ENCODE results near the gene GRK4.
"Not testable (repeated sequence)": the region's sequence is repeated elsewhere in the genome, so short reads cannot be mapped to it uniquely, and the experiment has no call there.

GRK4 gene

GRCh38 chr4:2940267-2941137 lies 22.9 kb upstream of the GRK4 start:
- Histone ChIP-seq H3K27ac (ENCODE audit: low read depth, low read length) (no peak overlapping the region), H3K9ac (ENCODE audit: low read length) (no peak overlapping the region), H3K36me3 (ENCODE audit: control insufficient read depth, insufficient read depth, low read length) (peaks cover 39% of the 10 kb centered on the region), H3K4me3 (ENCODE audit: low read length) (no peak overlapping the region), H3K27me3 (ENCODE audit: control insufficient read depth, insufficient read depth, low read length) (no peaks in the 10 kb centered on the region), H3K4me1 (ENCODE audit: control insufficient read depth, insufficient read depth, low read length) (peaks cover 2% of the 10 kb centered on the region)

- Histone ChIP-seq H3K4me3 (ENCODE audit: low read length) (no peak overlapping the region), H3K27ac (ENCODE audit: low read depth, low read length) (no peak overlapping the region), H3K9ac (ENCODE audit: low read length) (no peak overlapping the region), H3K36me3 (ENCODE audit: control insufficient read depth, insufficient read depth, low read length) (peaks cover 44% of the 10 kb centered on the region), H3K27me3 (ENCODE audit: control insufficient read depth, insufficient read depth, low read length) (no peaks in the 10 kb centered on the region), H3K4me1 (ENCODE audit: control insufficient read depth, insufficient read depth, low read length) (no peaks in the 10 kb centered on the region)
Measured at GRCh38 chr4:2941138-2942036, 22.0 kb upstream of the GRK4 start.

DNA sequence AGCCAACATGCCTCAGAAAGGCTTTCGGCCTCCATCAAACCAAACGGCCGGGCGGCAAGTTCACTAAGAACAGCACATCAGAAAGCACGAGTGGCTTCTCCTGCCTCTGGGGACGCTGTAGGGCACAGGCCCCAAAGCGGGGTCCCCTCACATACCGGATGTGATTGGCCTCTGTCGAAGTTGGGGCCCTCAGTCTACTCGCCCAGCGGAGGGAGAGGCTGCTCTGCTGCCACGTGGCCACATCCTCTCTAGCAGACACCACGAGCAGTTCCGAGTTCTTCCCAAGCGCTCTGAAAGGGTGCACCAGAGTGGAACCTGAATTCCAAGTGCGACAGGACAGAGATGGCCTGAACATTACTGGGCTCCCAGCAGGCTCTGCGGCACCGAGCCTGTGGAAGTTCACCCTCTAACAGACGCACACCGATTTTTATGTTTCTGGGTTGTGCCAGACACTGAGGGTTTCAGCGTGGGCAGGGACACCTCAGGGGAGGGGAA lies 21.3 kb upstream of the GRK4 start:
- Histone ChIP-seq H3K27me3 (ENCODE audit: control insufficient read depth, insufficient read depth, low read length) (no peaks in the 10 kb centered on the region), H3K36me3 (ENCODE audit: control insufficient read depth, insufficient read depth, low read length) (peaks cover 48% of the 10 kb centered on the region), H3K4me1 (ENCODE audit: control insufficient read depth, insufficient read depth, low read length) (no peaks in the 10 kb centered on the region), H3K9ac (ENCODE audit: low read length) (no peak overlapping the region), H3K27ac (ENCODE audit: low read depth, low read length) (no peak overlapping the region), H3K4me3 (ENCODE audit: low read length) (no peak overlapping the region)

DNA sequence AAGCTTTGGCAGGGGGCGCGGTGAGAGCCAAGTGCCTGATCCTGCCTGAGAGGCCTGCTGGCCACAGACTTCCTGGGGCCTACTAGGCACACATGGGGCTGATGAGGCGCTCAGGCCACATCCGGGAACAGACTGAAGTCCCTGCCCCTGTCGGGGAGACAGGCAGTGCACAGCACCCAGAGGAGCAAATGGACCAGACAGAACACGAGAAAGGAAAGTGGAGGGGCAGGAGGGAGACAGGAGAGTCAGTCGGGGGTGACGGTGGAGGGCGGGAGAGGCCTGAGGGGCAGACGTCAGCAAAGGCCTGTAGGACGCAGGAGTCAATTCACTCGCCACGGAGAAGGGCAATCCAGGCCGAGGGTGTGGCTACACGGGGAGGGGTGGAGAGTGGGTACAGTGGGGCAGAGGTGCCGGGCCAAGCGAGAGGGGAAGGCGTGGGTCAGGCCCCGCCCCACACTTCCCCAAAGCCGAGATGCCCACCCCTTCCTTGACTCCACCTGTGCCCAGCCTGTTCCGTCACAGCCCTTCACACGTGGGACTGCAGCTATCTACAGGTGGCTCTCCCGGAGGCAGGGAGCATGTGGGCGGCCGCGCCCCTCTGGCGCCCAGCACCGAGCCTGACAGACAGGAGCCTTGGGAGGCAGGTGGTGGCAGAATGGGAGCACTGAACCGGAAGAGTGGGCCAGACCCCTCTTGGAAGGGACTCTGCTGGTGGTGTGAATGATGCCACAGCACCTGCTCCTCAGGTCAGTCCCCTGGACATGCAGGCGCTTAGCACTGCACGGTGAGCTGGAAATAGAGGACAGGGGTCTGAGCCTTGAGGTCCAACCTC lies 20.6 kb upstream of the GRK4 start:
- H3K27ac ChIP-seq (ENCODE audit: low read depth, low read length): no peak overlapping the region
- no peak overlapping the region for H3K4me3 ChIP-seq (ENCODE audit: low read length)
- H3K36me3 ChIP-seq (ENCODE audit: control insufficient read depth, insufficient read depth, low read length): peaks cover 52% of the 10 kb centered on the region

GRCh38 chr4:2943364-2944090 lies 19.8 kb upstream of the GRK4 start:
- Histone ChIP-seq H3K27me3 (ENCODE audit: control insufficient read depth, insufficient read depth, low read length) (no peaks in the 10 kb centered on the region), H3K9ac (ENCODE audit: low read length) (no peak overlapping the region), H3K4me3 (ENCODE audit: low read length) (no peak overlapping the region), H3K4me1 (ENCODE audit: control insufficient read depth, insufficient read depth, low read length) (no peaks in the 10 kb centered on the region), H3K27ac (ENCODE audit: low read depth, low read length) (no peak overlapping the region), H3K36me3 (ENCODE audit: control insufficient read depth, insufficient read depth, low read length) (peaks cover 56% of the 10 kb centered on the region)

More for the DNA sequence above, 20.6 kb upstream of the GRK4 start:
- no peaks in the 10 kb centered on the region for H3K27me3 ChIP-seq (ENCODE audit: control insufficient read depth, insufficient read depth, low read length)
- H3K9ac ChIP-seq (ENCODE audit: low read length): no peak overlapping the region
- H3K4me1 ChIP-seq (ENCODE audit: control insufficient read depth, insufficient read depth, low read length): no peaks in the 10 kb centered on the region

DNA sequence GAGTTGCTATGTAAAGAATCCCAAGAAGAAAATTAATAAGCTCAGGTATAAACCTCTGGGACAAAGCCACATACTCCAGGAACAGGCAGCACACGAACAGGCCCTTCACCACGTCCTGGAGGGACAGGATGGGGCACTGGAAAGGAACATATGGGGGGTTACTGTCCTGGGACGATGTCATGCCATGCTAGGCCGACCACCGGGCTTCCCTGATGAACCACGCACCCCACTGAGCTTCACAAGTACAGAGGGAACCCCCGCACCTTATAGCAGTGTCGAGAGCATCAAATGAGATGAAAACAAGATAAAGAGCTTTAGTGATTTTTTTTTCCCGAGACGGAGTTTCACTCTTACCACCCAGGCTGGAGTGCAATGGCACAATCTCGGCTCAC lies 19.3 kb upstream of the GRK4 start:
- H3K4me1 ChIP-seq (ENCODE audit: control insufficient read depth, insufficient read depth, low read length): no peaks in the 10 kb centered on the region
- H3K27me3 ChIP-seq (ENCODE audit: control insufficient read depth, insufficient read depth, low read length): no peaks in the 10 kb centered on the region
- H3K36me3 ChIP-seq (ENCODE audit: control insufficient read depth, insufficient read depth, low read length): peaks cover 58% of the 10 kb centered on the region
- H3K4me3 ChIP-seq (ENCODE audit: low read length): no peak overlapping the region
- H3K9ac ChIP-seq (ENCODE audit: low read length): no peak overlapping the region
- H3K27ac ChIP-seq (ENCODE audit: low read depth, low read length): no peak overlapping the region

DNA sequence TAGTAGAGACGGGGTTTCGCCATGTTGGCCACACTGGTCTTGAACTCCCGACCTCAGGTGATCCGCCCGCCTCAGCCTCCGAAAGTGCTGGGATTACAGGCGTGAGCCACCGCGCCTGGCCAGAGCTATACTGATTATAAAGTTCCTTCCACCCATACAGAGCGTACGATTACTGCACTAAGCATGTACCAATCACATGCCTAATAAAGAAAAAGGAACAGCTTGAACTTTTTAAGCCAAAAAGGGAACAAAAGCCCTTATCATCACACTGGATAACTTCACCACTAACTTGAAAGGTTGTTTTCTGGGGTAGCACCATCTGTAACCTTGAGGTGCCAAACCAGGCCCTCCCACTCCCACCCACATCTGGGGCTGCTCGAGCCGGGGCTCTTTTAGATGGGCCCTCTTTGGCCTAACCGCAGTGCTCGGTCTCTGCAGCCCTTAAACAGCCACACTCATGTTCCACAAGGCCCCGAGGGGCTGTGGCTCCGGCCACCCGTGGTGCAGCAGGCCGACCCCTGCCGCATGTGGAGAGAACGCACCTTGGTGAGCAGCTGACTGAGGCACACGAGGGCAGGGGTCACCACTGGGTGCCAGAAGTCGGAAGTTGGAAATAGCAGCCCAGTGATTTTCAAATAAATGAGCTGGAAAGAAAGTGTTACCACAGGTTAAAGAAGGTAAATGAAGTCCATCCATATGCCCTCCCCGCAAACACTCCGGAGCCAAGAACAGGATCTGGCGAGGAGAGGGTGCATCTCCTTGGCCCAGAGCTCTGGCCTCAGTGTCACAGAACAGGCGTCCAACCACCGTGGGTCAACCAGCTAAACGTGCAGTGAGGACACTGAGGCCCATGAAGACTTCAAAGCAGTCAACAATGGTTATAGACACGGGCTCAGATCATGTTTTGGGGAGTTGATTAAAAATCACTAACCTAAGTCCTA lies 18.5 kb upstream of the GRK4 start:
- Histone ChIP-seq H3K36me3 (ENCODE audit: control insufficient read depth, insufficient read depth, low read length) (peaks cover 62% of the 10 kb centered on the region), H3K27me3 (ENCODE audit: control insufficient read depth, insufficient read depth, low read length) (no peaks in the 10 kb centered on the region), H3K9ac (ENCODE audit: low read length) (no peak overlapping the region), H3K4me3 (ENCODE audit: low read length) (no peak overlapping the region), H3K4me1 (ENCODE audit: control insufficient read depth, insufficient read depth, low read length) (no peaks in the 10 kb centered on the region), H3K27ac (ENCODE audit: low read depth, low read length) (no peak overlapping the region)

DNA sequence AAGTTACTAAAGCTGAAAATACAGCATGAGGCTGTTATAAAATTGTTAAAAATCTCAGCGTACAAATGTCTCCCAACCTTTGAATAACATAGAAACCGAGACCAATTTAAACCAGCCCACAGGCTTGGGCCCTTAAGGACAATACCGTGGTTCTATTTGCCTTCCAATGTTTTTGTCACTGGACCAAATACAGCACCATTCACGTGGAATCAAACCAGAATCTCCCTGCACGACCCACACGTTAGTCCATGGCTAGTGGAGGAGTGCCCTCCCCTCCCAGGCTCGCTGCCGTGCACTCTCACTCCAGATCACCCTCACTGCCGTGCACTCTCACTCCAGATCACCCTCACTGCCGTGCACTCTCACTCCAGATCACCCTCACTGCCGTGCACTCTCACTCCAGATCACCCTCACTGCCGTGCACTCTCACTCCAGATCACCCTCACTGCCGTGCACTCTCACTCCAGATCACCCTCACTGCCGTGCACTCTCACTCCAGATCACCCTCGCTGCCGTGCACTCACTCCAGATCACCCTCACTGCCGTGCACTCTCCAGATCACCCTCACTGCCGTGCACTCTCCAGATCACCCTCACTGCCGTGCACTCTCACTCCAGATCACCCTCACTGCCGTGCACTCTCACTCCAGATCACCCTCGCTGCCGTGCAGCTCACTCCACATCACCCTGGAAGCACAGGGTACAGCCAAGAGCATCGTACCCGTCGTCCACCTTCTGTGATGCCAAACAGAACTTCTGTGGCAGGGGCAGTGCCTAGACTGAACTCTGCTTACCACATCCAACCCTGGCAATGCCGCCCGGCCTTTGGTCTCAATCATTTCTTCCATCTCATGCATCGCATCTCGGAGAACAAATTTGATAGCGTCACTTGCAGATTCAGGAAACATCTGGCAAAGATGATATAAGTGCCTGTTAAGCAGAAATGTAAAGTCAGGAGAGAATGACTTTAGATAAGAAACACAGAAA lies 17.5 kb upstream of the GRK4 start:
- H3K27me3 ChIP-seq (ENCODE audit: control insufficient read depth, insufficient read depth, low read length); H3K4me1 ChIP-seq (ENCODE audit: control insufficient read depth, insufficient read depth, low read length); H3K4me3 ChIP-seq (ENCODE audit: low read length); H3K9ac ChIP-seq (ENCODE audit: low read length); H3K27ac ChIP-seq (ENCODE audit: low read depth, low read length): not testable (repeated sequence)
- peaks cover 60% of the 10 kb centered on the region for H3K36me3 ChIP-seq (ENCODE audit: control insufficient read depth, insufficient read depth, low read length)

DNA sequence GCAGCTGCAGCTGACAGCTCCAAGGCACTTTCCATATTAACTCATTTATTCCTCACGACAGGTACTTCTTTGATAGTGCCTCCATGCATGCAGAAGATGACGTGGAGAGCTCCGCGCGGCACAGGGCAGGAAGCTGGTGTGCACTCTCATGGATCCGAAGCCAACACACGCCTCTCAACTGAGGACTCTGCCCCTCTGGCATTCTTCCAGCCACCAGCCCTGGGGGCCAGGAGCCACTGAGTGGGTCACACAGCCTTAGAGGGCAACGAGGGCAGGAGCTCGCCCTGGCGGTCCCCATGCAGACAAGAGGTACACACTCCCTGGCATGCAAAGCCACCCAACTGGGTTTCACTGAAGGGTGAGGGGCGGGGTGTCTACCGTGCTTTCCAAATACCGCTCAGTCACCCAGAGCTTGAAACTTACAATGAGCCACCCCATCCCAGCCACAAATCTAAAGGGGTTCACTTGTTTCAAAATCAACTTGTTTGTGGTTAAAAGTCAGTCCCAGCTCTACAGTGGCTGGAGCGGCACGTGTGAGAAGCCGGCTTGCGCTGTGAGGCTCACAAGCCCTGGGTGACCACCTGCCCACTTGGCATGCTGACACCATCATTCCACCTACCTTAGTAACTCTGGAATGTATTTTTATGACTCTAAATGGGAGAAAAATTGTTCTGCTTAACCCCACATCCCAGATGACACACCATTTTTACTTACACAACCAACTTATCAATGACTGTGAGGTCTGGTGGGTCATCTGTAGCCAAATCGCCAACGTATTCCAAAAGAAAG lies 16.4 kb upstream of the GRK4 start:
- no peak overlapping the region for H3K4me3 ChIP-seq (ENCODE audit: low read length)
- no peaks in the 10 kb centered on the region for H3K4me1 ChIP-seq (ENCODE audit: control insufficient read depth, insufficient read depth, low read length)
- H3K9ac ChIP-seq (ENCODE audit: low read length): no peak overlapping the region
- H3K27ac ChIP-seq (ENCODE audit: low read depth, low read length): no peak overlapping the region
- H3K36me3 ChIP-seq (ENCODE audit: control insufficient read depth, insufficient read depth, low read length): peaks cover 62% of the 10 kb centered on the region
- H3K27me3 ChIP-seq (ENCODE audit: control insufficient read depth, insufficient read depth, low read length): no peaks in the 10 kb centered on the region

All from rectal smooth muscle tissue (tissue), 1 donor.